Astrocyte of the hippocampus (primary cell): ENCODE data around the gene DDX21.
"Not testable (repeated sequence)": the region's sequence is repeated elsewhere in the genome, so short reads cannot be mapped to it uniquely, and the experiment has no call there.

ENCODE experiments used
- DNase-seq: peaks from one replicate; pipeline ENCODE4 v3.0.0; 2011; ENCODE audit warnings: low read depth, low spot score

Gene DDX21

GRCh38 chr10:68955832-68956532, at the start of gene DDX21:
Gene DDX21, plus strand, starts transcription at chr10:68956170. Its CDS starts 56 bp downstream, at chr10:68956226.
- peak; percentile 95 for DNase-seq

GRCh38 chr10:68924593-68924992, 31.4 kb upstream of the DDX21 start:
- DNase-seq = peak; percentile 39

GRCh38 chr10:68925489-68925888, 30.5 kb upstream of the DDX21 start:
- DNase-seq = no peak

- DNase-seq = not testable (repeated sequence)
These were observed 26.8 kb upstream of the DDX21 start for GRCh38 chr10:68929157-68929556.

GRCh38 chr10:68929888-68930287, 26.1 kb upstream of the DDX21 start:
- not testable (repeated sequence) for DNase-seq

DNA sequence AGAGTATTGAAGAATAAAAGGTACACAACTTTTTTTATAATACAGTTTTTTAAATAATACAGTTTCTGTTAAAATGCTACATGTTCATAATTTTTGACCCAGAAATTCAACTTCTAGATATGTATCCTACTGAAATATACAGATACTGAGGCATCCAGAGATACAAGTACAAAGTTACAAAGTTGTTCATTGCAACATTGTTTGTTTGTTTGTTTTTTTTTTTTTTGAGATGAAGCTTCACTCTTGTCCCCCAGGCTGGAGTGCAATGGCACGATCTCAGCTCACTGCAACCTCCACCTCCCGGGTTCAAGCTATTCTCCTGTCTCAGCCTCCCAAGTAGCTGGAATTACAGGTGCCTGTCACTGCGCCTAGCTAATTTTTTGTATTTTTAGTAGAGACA, 23.1 kb upstream of the DDX21 start:
- DNase-seq = not testable (repeated sequence)

DNA sequence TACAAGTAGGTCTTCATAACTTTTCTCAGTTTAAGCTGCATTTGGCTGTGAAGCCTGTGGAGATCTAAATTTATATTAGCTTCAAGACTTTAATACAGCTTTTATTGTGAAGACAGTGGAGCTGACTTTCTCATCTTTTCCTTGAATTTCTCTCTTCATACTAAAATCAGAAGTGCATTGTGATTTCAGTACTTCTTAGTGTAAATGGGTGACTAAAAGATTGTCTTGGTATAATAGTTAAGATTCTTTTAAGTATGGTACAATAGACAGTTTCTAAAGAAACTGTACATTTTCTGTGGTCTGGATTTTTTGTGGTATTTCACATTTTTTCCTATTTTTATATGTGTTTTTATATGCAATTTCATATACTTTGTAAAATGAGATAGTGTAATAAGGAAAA, 21.0 kb upstream of the DDX21 start:
- no peak for DNase-seq

- DNase-seq = peak; percentile 4
These were observed 17.9 kb upstream of the DDX21 start for GRCh38 chr10:68938117-68938516.

- DNase-seq = no peak
These were observed 17.1 kb upstream of the DDX21 start for GRCh38 chr10:68938884-68939283.

DNA sequence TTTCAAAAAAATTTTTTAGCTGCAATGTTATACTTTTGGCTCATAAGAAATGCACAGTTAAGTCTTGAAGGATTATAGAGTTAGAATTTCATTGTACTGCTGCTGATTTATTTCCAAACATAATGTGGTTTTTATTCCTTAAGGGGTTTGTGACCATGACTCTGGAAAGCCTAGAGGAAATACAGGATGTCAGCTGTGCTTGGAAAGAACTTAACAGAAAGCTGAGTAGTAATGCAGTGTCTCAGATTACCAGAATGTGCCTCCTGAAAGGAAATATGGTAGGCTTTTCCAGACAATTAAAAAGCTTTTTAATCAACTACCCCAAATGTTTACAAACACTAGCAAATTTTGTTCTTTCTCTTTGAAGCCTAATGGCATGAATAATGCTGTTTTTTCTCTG, 15.1 kb upstream of the DDX21 start:
- DNase-seq = not testable (repeated sequence)

GRCh38 chr10:68950598-68950997, 5.4 kb upstream of the DDX21 start:
- no peak for DNase-seq

DNA sequence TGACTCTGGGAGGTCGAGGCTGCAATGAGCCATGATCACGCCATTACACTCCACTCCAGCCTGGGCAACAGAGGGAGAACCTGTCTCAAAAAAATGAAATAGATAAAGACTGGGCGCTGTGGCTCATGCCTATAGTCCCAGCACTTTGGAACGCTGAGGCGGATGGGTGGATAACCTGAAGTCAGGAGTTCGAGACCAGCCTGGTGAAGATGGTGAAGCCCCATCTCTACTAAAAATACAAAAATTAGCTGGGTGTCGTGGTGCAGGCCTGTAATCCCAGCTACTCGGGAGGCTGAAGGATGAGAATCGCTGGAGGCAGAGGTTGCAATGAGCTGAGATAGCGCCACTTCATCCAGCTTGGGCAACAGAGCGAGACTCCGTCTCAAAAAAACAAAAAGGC, 1.1 kb upstream of the DDX21 start:
- no peak for DNase-seq

DNA sequence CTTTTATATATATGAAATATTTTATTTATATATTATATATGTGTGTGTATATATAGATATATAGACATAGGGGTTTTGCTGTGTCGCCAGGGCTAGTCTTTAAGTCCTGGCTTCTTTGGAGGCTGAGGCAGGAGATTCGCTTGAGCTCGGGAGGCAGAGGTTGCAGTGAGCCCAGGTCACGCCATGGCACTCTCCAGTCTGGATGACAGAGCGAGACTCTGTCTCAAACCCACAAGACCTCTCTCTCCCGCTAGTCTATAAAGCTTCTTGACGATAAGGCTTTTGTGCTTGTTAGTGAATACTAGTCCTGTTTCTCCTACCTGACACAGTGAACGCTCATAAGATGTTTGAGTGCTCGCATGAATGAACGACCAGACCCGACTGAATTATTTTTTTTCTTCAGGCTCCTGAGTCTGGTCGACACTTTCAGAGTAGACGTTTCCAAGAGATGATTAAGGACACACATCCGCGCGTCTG, 577 bp upstream of the DDX21 start:
- DNase-seq = no peak

GRCh38 chr10:68957284-68957615, 1.3 kb downstream of the DDX21 start:
- no peak for DNase-seq

DNA sequence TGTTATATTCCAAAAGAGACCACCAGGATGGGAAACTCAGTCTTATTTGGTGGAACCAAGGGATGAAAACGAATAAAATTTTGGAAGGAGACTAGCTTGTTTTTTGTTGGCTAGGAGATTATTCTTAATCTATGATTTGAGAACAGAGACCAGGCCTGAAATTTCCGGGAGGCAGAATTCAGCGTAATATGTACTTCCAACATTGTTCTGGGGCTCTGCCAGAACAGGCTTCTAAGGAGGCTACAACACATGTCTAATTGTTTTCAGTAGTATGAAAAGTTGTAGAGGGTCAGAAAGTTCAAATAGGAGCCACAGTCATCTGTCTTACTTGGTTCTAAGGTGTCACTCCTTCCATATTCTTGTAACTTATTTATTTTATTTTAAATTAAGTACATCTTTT, 1.7 kb downstream of the DDX21 start:
- peak; percentile 1 for DNase-seq

GRCh38 chr10:68959695-68960527, 3.9 kb downstream of the DDX21 start:
- no peak for DNase-seq

- no peak for DNase-seq
These were observed 7.2 kb downstream of the DDX21 start for GRCh38 chr10:68963151-68963550.

DNA sequence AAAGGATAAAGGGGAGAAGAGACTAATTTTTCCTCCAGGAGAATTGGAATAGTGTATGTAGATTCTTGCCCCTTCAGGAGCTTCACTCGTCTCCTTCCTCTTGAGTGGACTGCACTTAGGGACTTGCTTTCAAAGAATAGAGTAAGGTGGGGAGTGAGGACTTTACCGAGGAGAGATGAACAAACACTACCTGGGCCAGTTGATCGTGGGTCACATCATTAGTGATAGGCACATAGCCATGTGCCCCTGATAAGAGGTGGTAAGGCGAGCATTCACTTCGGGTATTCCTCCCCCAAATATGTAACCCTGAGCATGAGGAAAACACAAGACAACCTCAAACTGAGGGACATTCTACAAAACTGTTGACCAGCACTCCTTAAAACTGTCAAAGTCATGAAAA, 18.0 kb downstream of the DDX21 start:
- DNase-seq = no peak

- not testable (repeated sequence) for DNase-seq
These were observed 20.0 kb downstream of the DDX21 start for GRCh38 chr10:68975936-68976473.

- DNase-seq = not testable (repeated sequence)
These were observed 23.8 kb downstream of the DDX21 start for GRCh38 chr10:68979738-68980137.

DNA sequence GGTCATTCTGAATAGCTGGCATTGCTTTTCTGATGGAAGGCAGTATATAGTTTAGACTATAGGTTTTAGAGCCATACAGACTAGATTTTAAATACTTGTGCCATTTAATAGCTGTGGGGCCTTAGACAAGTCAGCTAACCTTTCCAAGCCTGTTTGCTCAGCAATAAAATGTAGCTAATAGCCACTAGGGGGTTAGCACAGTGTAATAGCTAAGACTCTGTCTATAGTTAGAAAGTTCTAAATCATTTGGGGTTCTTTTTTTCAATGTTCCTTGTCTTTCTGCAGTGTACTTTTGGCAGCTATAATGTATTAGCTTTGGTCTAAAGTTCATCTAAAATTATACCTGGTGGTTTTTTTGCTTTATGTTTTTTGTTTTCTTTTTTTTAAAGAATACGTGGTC, 25.1 kb downstream of the DDX21 start:
- DNase-seq = no peak

DNA sequence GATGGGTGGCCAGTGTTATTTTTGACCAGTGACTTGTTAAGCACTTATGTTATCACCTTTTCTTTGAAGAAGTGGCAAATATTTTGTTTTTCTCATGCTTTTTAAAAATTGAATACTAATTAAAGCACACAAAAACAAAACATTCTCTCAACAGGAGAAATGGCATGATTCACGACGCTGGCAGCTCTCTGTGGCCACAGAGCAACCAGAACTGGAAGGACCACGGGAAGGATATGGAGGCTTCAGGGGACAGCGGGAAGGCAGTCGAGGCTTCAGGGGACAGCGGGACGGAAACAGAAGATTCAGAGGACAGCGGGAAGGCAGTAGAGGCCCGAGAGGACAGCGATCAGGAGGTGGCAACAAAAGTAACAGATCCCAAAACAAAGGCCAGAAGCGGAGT, 26.4 kb downstream of the DDX21 start:
- DNase-seq = no peak

DNA sequence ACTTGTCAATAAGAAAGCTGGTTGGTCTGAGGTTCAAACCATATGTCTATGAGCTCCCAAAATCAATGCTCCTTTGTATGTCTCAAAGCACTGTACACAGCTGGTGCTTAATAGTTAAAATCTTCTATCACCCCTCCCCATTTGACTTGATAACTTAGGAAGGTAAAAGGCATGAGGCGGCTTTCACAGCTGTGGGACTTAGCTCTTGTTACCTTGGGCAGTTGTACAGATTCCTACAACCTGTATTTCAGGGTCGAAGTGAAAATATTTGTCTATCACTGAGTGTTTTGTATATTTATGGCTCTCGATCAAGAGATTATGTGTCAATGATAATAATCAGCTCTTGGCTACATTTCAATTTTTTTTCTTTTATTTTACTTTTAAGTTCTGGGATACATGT, 31.6 kb downstream of the DDX21 start:
- no peak for DNase-seq
